ENCODE data around the gene FURIN. TPM values are rescaled to one million over a fixed set of nuclear protein-coding genes. Genes with fewer than 3 reads are reported as not detected.
"Not testable (repeated sequence)": the region's sequence is repeated elsewhere in the genome, so short reads cannot be mapped to it uniquely, and the experiment has no call there.

FURIN gene
- total RNA-seq, 1 donor from 2014 or later = 27.8 TPM

DNA sequence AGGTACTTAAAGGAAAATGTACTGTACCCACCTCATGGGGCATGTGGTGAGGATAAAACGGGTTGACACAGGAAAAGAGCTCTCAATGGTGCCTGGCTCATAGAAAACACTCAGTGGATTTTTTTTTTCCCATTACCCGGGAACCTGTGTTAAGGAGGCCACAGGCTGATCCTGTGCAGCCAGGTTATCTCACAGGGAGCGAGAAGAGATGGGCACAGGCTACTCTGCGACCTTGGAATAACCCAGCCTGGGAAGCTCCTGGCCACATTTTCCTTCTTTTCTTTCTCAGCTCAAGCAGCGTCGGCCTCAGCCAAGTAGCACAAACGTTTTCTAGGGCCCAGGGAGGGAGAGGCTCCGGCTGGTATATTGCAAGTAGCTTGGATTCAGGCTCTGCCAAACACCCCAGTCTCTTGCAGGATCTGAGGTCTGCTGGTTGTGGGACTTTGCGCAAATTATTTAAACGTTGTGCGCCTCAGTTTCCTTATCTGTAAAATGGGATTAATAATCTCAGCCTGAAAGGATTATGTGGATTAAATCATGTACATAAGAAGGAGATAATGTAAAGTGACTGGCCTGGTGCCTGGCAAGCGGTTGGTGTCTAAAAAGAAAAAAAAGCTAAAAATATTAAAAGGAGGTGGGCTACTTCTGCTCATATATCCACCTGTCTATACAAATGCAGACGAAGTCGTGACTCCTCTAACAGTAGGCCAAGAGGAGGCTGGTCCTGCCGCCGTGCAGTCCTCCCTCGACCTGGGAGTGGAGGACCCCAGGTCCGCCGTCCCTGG lies 2.2 kb downstream of the FURIN start:
- DNase-seq = peak; percentile 24

DNA sequence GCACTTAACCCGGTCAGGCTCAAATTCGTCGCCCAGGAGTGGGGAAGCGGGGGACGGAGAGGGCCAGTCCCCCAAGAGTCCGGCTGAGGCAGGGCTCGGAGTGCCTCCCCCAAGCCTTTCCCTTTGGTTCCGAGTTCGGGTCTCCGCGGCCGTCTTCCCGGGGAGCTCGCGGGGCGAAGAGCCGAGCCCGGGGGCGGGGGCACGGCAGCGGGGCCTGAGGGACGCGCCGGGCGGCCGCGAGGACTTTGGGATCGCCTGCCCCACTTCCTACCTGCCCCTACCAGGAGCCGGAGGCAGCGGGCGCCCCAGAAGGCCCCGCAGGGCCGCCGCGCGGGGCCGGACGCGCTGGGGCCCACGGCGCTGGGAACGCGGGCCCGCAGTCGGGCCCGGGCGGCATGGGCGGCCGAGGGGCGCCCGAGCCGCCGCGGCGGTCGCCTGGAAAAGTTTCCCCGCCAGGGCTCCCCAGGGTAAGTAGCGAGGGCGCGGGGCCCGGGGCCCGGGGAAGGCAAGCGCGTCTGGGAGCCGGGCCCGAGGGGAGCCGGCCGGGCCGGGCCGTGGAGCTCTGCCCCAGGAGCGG lies 2.8 kb downstream of the FURIN start:
- peak; percentile 52 for DNase-seq

DNA sequence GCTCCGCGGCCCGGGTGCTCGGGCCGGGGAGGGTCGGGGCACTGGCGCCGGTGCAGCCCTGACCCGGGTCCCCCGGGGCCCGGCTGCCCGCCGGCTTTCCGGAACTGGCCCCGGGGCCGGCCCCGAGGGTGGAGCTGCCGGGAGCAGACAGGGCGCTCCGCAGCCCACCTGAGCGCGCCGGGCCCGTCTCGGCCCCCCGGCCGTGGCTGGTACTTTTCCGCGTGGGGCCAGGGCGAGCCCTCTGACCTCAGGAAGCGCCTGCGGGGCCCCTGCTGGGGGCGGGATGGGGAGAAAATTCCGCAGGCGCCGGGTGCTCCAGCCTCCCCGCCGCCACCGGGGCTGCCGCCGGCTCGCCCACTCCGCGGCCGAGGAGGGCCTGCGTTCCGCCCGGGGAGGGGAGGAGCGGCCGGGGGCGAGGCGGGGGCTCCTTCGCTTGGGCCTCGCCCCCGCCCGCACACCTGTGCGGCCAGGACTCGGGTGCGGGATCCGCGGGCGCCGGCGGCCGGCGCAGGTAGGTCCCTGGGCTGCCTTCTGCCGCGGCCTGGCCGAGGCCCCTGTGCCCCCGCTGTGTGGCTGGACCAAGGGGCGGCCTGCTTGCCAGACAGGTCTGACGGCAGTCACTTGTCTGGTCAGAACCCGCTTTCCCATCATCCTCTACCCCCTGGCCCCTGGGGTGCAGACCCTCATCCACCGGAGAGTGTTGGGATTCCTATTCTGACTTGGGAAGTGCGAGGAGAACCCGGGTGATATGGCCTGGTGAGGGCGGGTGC lies 3.5 kb downstream of the FURIN start:
- DNase-seq = peak; percentile 30

DNA sequence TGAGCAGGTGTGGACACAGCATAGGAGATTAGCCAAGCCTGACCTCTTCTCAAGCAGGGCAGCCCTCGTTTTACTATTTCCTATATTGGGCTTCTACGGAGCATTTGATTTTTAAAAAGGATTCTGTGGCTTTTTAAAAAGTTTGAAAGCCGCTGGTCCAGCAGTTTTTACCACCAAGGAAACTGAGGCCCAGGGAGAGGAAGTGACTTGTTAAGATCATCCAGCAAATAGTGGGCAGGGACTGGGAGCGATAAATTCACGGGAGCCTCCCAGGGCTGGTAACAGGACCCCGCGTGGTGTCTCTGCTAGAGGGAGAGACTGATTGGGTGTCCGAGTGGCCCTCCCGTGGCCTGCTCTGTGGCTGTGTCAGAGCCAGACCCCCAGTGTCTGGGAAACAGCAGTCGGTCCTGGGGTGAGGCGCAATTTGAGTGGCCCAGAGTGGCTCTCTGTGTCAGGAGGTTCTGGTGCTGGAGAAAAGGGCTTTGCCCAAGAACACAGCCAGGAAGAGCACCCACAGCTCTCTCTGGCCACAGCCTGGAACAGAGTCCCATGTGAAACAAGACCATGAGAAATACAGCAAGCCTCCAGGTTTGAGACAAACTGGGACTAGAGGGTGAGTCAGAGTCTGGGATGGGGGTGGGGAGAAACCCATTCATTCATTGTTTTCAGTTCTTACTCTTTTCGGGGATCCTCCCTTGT lies 4.2 kb downstream of the FURIN start:
- peak; percentile 30 for DNase-seq

DNA sequence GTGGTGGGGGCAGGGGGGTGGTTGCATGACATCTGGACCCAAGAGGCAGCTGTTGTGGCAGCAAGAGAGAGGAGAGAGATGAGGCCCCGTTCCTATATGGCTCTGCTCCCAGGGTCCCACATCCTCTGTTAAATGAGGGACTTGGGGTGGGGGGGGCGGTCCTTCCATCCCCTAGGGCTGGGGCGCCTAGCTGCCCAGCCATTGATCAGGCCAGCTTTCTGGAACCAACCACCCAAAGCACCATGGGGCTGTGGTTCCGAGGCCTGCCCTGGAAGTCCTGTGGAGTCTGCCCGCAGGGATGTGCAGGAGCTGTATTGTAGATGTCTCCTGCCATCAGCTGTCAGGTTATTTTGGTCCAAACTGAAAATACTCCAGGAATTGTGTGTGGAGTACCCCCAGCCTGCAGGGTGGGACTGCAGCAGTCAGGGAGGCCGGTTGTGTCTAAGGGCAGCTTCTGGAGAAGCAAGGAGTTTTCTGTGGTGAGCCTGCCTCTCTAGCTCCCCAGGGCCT lies 5.2 kb downstream of the FURIN start:
- DNase-seq = no peak

DNA sequence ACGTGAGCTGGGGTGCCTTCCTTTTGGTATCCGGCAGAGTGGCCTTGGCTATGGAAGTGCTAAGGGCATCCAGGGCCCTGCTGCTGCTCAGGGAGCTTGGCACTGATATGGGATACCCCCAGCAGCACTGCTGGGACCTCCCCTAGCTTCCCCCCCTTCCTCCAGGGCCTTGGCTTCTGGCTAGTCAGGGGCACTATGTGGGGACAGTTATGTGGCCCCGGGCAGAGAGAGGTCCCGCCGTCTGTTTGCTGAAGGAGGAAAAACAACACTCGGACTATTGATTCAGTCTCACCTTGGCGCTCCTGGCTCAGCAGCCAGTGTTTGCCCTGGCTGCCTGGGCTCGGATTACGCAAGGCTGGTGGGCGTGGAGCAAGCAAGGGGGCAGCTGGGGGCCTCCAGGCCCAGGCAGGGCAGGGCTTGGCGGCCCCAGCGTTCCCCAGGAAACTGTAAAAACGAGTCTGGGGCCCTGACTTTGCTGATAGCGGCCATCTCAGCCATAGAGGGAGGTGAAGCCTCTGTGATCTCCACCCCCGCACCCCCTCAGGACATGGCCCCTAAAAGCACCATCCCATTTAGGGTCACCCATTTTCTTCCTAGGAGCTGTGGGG lies 5.7 kb downstream of the FURIN start:
- DNase-seq = peak; percentile 67

DNA sequence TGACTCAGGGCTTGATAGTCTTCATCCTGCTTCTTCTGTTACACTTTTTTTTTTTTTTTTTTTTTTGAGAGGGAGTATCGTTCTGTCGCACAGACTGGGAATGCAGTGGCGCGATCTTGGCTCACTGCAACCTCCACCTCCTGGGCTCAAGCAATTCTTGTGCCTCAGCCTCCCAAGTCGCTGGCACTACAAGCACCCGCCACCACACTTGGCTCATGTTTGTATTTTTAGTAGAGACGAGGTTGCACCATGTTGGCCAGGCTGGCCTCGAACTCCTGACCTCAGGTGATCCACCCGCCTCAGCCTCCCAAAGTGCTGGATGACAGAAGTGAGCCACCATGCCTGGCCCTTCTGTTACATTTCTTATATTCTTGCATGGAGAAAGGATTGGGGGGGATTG lies 6.6 kb downstream of the FURIN start:
- not testable (repeated sequence) for DNase-seq

DNA sequence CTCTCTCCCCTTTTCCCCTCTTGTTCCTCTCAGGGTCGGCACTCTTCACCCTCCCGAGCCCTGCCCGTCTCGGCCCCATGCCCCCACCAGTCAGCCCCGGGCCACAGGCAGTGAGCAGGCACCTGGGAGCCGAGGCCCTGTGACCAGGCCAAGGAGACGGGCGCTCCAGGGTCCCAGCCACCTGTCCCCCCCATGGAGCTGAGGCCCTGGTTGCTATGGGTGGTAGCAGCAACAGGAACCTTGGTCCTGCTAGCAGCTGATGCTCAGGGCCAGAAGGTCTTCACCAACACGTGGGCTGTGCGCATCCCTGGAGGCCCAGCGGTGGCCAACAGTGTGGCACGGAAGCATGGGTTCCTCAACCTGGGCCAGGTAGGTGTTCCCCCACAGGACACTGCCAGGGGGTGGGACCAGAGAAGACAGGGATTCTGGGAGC lies 7.2 kb downstream of the FURIN start:
- no peak for DNase-seq

DNA sequence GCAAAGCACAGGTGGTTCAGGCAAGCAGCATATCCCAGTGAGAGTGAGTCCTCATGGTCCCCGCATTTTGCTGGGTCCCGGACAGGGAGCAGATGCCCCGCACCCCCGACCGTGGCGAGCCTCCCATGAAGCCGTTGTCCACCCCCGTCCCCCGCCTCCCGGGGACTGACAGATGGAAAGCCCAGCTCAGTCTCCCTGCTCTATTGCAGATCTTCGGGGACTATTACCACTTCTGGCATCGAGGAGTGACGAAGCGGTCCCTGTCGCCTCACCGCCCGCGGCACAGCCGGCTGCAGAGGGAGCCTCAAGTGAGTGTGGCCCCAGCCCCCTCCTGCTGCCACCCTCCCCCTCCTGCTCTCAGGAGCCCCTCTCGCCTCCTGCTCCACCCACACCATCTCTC lies 7.7 kb downstream of the FURIN start:
- DNase-seq = no peak

DNA sequence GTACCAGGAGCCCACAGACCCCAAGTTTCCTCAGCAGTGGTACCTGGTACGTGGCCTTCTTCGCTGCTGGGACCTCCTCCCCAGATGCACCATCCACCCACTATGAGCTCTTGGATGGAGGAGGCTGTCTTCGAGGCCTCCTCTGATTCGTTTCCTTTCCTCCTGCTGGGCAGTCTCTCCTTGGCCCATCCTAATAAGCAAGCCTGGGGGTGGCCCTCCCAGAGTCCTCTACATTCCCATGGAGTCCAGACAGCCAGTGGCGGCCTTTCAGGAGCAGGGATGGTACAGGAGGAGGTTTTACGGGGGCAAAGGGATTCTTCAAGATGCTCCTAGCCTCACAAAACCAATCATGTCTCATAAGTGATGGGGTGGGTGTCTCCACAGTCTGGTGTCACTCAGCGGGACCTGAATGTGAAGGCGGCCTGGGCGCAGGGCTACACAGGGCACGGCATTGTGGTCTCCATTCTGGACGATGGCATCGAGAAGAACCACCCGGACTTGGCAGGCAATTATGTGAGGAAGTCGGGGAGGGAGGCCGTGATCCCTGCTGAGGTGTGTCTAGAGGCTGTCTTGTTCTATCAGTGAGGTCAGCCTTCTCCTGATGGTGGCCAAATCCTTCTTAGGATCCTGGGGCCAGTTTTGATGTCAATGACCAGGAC lies 8.3 kb downstream of the FURIN start:
- no peak for DNase-seq

DNA sequence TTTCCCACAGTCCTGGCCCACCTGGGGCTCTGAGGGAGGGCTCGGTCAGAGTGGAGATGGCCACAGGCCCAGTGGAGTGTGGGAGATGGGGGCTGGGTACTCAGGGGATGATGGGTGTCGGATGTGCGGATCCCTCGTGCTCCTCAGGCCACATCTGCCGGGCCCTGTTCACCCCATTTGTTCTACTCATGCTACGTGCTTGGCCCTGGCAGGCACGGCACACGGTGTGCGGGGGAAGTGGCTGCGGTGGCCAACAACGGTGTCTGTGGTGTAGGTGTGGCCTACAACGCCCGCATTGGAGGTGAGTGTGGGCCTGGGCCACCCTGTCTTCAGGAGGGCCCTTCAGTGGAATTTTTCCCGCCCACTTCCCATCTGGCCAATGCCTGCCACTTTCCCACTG lies 8.9 kb downstream of the FURIN start:
- DNase-seq = no peak

DNA sequence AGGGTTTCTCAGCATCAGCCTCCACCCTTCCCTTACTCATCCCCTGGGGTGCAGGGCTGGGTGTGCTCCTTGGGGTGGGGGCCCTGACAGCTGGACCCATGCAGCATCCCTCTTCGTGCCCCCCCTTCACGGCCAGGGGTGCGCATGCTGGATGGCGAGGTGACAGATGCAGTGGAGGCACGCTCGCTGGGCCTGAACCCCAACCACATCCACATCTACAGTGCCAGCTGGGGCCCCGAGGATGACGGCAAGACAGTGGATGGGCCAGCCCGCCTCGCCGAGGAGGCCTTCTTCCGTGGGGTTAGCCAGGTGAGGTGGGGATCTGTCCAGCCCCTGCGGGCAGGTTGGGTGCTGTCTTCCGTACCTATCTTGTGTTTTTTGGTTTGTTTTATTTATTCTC lies 9.6 kb downstream of the FURIN start:
- DNase-seq = no peak

DNA sequence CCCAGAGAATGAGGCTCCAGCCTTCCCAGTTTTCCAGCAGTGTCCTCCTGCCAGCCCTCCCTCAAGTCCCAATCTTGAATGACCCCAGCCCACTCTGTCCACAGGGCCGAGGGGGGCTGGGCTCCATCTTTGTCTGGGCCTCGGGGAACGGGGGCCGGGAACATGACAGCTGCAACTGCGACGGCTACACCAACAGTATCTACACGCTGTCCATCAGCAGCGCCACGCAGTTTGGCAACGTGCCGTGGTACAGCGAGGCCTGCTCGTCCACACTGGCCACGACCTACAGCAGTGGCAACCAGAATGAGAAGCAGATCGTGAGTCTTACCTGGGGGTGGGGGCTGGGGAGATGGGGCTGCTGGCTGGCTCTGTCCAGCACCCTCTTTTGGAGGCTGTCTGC lies 10.3 kb downstream of the FURIN start:
- no peak for DNase-seq

DNA sequence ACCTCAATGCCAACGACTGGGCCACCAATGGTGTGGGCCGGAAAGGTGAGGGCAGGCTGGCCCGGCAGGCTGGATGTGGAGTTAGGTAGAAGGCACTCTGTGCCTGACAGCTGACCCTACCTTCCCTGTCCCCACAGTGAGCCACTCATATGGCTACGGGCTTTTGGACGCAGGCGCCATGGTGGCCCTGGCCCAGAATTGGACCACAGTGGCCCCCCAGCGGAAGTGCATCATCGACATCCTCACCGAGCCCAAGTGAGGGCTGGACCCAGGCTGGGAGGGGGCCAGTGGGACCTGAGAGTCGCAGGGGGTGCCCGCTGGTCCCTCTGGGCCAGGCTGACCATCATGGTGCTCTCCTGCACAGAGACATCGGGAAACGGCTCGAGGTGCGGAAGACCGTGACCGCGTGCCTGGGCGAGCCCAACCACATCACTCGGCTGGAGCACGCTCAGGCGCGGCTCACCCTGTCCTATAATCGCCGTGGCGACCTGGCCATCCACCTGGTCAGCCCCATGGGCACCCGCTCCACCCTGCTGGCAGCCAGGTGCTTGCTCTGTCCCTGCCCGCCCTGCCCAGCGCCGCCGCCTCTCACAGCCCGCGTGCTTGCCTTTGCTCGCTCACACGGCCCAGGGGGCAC lies 11.5 kb downstream of the FURIN start:
- no peak for DNase-seq

DNA sequence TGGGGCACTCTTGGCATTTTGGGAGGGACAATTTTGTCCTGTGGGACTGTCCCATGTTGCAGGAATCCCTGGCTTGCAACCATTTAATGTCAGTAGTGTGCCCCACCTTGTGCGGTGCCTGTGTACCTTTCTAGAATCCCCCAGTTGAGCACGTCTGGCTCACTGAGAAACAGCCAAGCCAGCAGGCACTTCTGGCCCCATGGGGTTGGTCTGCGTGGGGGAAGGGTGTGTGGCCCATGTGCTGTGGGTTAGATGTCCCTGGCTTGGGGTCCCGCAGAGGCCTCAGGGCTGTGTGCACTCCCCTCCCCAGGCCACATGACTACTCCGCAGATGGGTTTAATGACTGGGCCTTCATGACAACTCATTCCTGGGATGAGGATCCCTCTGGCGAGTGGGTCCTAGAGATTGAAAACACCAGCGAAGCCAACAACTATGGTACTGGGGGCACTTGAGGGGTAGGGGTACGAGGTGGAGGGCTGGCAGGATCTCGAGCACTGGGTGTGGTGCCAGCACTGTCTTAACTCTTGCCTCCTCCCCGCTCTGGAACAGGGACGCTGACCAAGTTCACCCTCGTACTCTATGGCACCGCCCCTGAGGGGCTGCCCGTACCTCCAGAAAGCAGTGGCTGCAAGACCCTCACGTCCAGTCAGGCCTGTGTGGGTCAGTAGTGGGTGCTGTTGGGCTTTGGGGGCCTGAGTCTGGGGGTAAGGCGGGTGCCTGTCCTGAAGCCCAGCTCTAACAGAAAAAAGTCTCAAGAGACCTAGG lies 12.2 kb downstream of the FURIN start:
- no peak for DNase-seq

DNA sequence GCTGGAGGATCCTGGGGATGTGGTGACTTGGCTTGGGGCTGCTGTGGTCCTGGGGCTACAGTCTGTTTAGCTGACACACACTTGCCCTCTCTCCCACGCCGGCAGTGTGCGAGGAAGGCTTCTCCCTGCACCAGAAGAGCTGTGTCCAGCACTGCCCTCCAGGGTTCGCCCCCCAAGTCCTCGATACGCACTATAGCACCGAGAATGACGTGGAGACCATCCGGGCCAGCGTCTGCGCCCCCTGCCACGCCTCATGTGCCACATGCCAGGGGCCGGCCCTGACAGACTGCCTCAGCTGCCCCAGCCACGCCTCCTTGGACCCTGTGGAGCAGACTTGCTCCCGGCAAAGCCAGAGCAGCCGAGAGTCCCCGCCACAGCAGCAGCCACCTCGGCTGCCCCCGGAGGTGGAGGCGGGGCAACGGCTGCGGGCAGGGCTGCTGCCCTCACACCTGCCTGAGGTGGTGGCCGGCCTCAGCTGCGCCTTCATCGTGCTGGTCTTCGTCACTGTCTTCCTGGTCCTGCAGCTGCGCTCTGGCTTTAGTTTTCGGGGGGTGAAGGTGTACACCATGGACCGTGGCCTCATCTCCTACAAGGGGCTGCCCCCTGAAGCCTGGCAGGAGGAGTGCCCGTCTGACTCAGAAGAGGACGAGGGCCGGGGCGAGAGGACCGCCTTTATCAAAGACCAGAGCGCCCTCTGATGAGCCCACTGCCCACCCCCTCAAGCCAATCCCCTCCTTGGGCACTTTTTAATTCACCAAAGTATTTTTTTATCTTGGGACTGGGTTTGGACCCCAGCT lies 13.0 kb downstream of the FURIN start:
- no peak for DNase-seq

DNA sequence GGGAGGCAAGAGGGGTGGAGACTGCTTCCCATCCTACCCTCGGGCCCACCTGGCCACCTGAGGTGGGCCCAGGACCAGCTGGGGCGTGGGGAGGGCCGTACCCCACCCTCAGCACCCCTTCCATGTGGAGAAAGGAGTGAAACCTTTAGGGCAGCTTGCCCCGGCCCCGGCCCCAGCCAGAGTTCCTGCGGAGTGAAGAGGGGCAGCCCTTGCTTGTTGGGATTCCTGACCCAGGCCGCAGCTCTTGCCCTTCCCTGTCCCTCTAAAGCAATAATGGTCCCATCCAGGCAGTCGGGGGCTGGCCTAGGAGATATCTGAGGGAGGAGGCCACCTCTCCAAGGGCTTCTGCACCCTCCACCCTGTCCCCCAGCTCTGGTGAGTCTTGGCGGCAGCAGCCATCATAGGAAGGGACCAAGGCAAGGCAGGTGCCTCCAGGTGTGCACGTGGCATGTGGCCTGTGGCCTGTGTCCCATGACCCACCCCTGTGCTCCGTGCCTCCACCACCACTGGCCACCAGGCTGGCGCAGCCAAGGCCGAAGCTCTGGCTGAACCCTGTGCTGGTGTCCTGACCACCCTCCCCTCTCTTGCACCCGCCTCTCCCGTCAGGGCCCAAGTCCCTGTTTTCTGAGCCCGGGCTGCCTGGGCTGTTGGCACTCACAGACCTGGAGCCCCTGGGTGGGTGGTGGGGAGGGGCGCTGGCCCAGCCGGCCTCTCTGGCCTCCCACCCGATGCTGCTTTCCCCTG lies 13.8 kb downstream of the FURIN start:
- DNase-seq = no peak

DNA sequence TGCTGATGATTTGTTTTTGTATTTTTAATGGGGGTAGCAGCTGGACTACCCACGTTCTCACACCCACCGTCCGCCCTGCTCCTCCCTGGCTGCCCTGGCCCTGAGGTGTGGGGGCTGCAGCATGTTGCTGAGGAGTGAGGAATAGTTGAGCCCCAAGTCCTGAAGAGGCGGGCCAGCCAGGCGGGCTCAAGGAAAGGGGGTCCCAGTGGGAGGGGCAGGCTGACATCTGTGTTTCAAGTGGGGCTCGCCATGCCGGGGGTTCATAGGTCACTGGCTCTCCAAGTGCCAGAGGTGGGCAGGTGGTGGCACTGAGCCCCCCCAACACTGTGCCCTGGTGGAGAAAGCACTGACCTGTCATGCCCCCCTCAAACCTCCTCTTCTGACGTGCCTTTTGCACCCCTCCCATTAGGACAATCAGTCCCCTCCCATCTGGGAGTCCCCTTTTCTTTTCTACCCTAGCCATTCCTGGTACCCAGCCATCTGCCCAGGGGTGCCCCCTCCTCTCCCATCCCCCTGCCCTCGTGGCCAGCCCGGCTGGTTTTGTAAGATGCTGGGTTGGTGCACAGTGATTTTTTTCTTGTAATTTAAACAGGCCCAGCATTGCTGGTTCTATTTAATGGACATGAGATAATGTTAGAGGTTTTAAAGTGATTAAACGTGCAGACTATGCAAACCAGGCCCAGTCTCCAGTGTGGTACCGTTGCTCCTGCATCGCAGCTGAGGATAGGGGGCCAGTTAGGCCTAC lies 14.6 kb downstream of the FURIN start:
- no peak for DNase-seq

Measured in tongue (tissue), 2 donors.